Stomach smooth muscle (tissue), 2 donors: ENCODE data around the gene MKRN2OS.

Experiments
- H3K27ac ChIP-seq: one replicate; pipeline ENCODE4 v1.7.0; 2013; ENCODE audit warnings: mild to moderate bottlenecking, low read length, inconsistent platforms
- H3K27me3 ChIP-seq, 2 donors: one replicate each; pipeline ENCODE4 v1.7.0; 2013; ENCODE audit warnings: low read length in 2 of 2; ENCODE audit not compliant: insufficient read depth in 2 of 2, control insufficient read depth in 1 of 2
- H3K36me3 ChIP-seq, 2 donors: one replicate each; pipeline ENCODE4 v1.7.0; 2013; ENCODE audit warnings: low read length in 2 of 2; ENCODE audit not compliant: control insufficient read depth in 2 of 2, insufficient read depth in 2 of 2
- H3K4me1 ChIP-seq: one replicate; pipeline ENCODE4 v1.7.0; 2013; ENCODE audit warnings: low read length; ENCODE audit not compliant: control insufficient read depth, insufficient read depth
- H3K4me3 ChIP-seq, 2 donors: one replicate each; pipeline ENCODE4 v1.7.0; 2013; ENCODE audit warnings: low read length in 2 of 2
- H3K9ac ChIP-seq, 2 donors: one replicate each; pipeline ENCODE4 v1.7.0; 2013; ENCODE audit warnings: low read length in 2 of 2, mild to moderate bottlenecking in 1 of 2
- H3K9me3 ChIP-seq, 2 donors: one replicate each; pipeline ENCODE4 v1.7.0; 2013; ENCODE audit warnings: low read length in 2 of 2; ENCODE audit not compliant: control insufficient read depth in 2 of 2
- donor health status: healthy.
- donor health status: Pancreatic carcinoma.

Gene MKRN2OS

GRCh38 chr3:12516873-12517272 is 28.4 kb downstream of the MKRN2OS start:
- H3K9me3 ChIP-seq: no peaks in the 10 kb centered on the region
- peaks cover 7 to 19% of the 10 kb centered on the region in 2 donors for H3K36me3 ChIP-seq
- no peaks in the 10 kb centered on the region for H3K4me1 ChIP-seq
- no peak overlapping the region for H3K9ac ChIP-seq
- H3K27ac ChIP-seq: no peak overlapping the region
- H3K4me3 ChIP-seq: no peak overlapping the region
- no peaks in the 10 kb centered on the region for H3K27me3 ChIP-seq

GRCh38 chr3:12515631-12516030 is 29.7 kb downstream of the MKRN2OS start:
- peaks cover 0 to 12% of the 10 kb centered on the region in 2 donors for H3K36me3 ChIP-seq
- H3K27me3 ChIP-seq: no peaks in the 10 kb centered on the region
- no peaks in the 10 kb centered on the region for H3K4me1 ChIP-seq
- no peaks in the 10 kb centered on the region for H3K9me3 ChIP-seq
- H3K4me3 ChIP-seq: no peak overlapping the region
- H3K9ac ChIP-seq: no peak overlapping the region
- no peak overlapping the region for H3K27ac ChIP-seq

- no peaks in the 10 kb centered on the region for H3K27me3 ChIP-seq
- H3K4me1 ChIP-seq: no peaks in the 10 kb centered on the region
- no peak overlapping the region for H3K4me3 ChIP-seq
- no peaks in the 10 kb centered on the region for H3K9me3 ChIP-seq
- H3K36me3 ChIP-seq: peaks cover 0 to 11% of the 10 kb centered on the region in 2 donors
- no peak overlapping the region for H3K27ac ChIP-seq
- H3K9ac ChIP-seq: no peak overlapping the region
These were observed 31.4 kb downstream of the MKRN2OS start for GRCh38 chr3:12513694-12514446.

GRCh38 chr3:12512534-12513118 is 32.7 kb downstream of the MKRN2OS start:
- H3K9me3 ChIP-seq: no peaks in the 10 kb centered on the region
- H3K4me3 ChIP-seq: no peak overlapping the region
- no peak overlapping the region for H3K27ac ChIP-seq
- peaks cover 0 to 11% of the 10 kb centered on the region in 2 donors for H3K36me3 ChIP-seq
- peaks cover 8% of the 10 kb centered on the region for H3K4me1 ChIP-seq
- no peaks in the 10 kb centered on the region for H3K27me3 ChIP-seq
- H3K9ac ChIP-seq: no peak overlapping the region

GRCh38 chr3:12509466-12509865 is 35.8 kb downstream of the MKRN2OS start:
- H3K9ac ChIP-seq: no peak overlapping the region
- peaks cover 0 to 11% of the 10 kb centered on the region in 2 donors for H3K36me3 ChIP-seq
- no peaks in the 10 kb centered on the region for H3K9me3 ChIP-seq
- H3K4me3 ChIP-seq: no peak overlapping the region
- H3K4me1 ChIP-seq: peaks cover 8% of the 10 kb centered on the region
- no peaks in the 10 kb centered on the region for H3K27me3 ChIP-seq
- no peak overlapping the region for H3K27ac ChIP-seq

- H3K4me3 ChIP-seq: peak overlapping the region in 1 of 2 donors; percentile 15
- peaks cover 9 to 17% of the 10 kb centered on the region in 2 donors for H3K36me3 ChIP-seq
- H3K9me3 ChIP-seq: no peaks in the 10 kb centered on the region
- H3K4me1 ChIP-seq: peaks cover 8% of the 10 kb centered on the region
- H3K27me3 ChIP-seq: no peaks in the 10 kb centered on the region
- peak overlapping the region; percentile 60 for H3K27ac ChIP-seq
- peak overlapping the region in 1 of 2 donors; percentile 5 for H3K9ac ChIP-seq
These were observed 37.0 kb downstream of the MKRN2OS start for GRCh38 chr3:12508291-12508700.

- peak overlapping the region in 1 of 2 donors; percentile 15 for H3K4me3 ChIP-seq
- peaks cover 12 to 20% of the 10 kb centered on the region in 2 donors for H3K36me3 ChIP-seq
- peak overlapping the region; percentile 60 for H3K27ac ChIP-seq
These were observed 37.6 kb downstream of the MKRN2OS start for GRCh38 chr3:12507591-12508281.

GRCh38 chr3:12506201-12506709 is 39.0 kb downstream of the MKRN2OS start:
- H3K4me3 ChIP-seq: no peak overlapping the region
- H3K4me1 ChIP-seq: peaks cover 8% of the 10 kb centered on the region
- no peak overlapping the region for H3K27ac ChIP-seq
- peaks cover 12 to 25% of the 10 kb centered on the region in 2 donors for H3K36me3 ChIP-seq
- no peaks in the 10 kb centered on the region for H3K9me3 ChIP-seq
- H3K9ac ChIP-seq: no peak overlapping the region
- H3K27me3 ChIP-seq: no peaks in the 10 kb centered on the region

More at GRCh38 chr3:12507591-12508281, 37.6 kb downstream of the MKRN2OS start:
- Histone ChIP-seq H3K9ac (peak overlapping the region in 1 of 2 donors; percentile 42), H3K4me1 (peaks cover 8% of the 10 kb centered on the region), H3K27me3 (no peaks in the 10 kb centered on the region), H3K9me3 (no peaks in the 10 kb centered on the region)

- Histone ChIP-seq H3K36me3 (peaks cover 28 to 42% of the 10 kb centered on the region in 2 donors), H3K27ac (no peak overlapping the region), H3K9me3 (no peaks in the 10 kb centered on the region), H3K4me3 (no peak overlapping the region), H3K9ac (no peak overlapping the region), H3K27me3 (no peaks in the 10 kb centered on the region), H3K4me1 (peaks cover 7% of the 10 kb centered on the region)
These were observed 42.0 kb downstream of the MKRN2OS start for GRCh38 chr3:12503126-12503957.
